ENCODE results near the gene NHLH1. TPM values are rescaled to one million over a fixed set of nuclear protein-coding genes. Genes with fewer than 3 reads are reported as not detected.

The NHLH1 gene
- total RNA-seq, 3 donors from 2014 or later (not counting 1 experiment from before 2014, with no cell fraction given), result 0.13 to 0.16 TPM; not detected in 1

DNA sequence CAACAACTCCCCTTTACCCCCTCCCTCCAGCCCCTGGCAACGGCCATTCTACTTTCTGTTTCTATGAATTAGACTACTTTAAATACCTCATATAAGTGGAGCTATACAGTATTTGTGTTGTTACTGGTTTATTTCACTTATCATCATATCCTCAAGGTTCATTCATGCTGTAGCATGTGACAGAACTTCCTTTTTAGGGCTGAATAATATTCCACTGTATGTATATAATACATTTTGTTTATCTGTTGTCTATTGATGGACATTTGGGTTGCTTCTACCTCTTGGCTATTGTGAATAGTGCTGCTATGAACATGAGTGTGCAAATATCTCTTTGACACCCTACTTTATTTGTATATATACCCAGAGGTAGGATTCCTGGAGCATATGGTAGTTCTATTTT lies 2.2 kb downstream of the NHLH1 start:
- peaks cover 0 to 5% of the 10 kb centered on the region in 2 donors for H3K4me1 Mint-ChIP-seq
- peaks cover 0 to 3% of the 10 kb centered on the region in 2 donors for H3K27me3 Mint-ChIP-seq (ENCODE audit: low read depth in 2 of 2)
- H3K9me3 Mint-ChIP-seq, result no peaks in the 10 kb centered on the region
- Histone ChIP-seq H3K27me3 (ENCODE audit: control insufficient read depth, insufficient read depth, low read length) (no peaks in the 10 kb centered on the region), H3K9me3 (ENCODE audit: control insufficient read depth, insufficient read depth, low read length) (no peaks in the 10 kb centered on the region), H3K4me1 (ENCODE audit: control insufficient read depth, insufficient read depth, low read length) (no peaks in the 10 kb centered on the region), H3K27ac (ENCODE audit: low read length) (no peak overlapping the region), H3K36me3 (ENCODE audit: control insufficient read depth, insufficient read depth, low read length) (no peaks in the 10 kb centered on the region), H3K4me3 (ENCODE audit: low read length) (no peak overlapping the region)
- no peaks in the 10 kb centered on the region for H3K36me3 Mint-ChIP-seq
- no peak for ATAC-seq
- TF ChIP-seq, protein P1, sequence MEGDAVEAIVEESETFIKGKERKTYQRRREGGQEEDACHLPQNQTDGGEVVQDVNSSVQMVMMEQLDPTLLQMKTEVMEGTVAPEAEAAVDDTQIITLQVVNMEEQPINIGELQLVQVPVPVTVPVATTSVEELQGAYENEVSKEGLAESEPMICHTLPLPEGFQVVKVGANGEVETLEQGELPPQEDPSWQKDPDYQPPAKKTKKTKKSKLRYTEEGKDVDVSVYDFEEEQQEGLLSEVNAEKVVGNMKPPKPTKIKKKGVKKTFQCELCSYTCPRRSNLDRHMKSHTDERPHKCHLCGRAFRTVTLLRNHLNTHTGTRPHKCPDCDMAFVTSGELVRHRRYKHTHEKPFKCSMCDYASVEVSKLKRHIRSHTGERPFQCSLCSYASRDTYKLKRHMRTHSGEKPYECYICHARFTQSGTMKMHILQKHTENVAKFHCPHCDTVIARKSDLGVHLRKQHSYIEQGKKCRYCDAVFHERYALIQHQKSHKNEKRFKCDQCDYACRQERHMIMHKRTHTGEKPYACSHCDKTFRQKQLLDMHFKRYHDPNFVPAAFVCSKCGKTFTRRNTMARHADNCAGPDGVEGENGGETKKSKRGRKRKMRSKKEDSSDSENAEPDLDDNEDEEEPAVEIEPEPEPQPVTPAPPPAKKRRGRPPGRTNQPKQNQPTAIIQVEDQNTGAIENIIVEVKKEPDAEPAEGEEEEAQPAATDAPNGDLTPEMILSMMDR (IDR thresholded peaks at IDR 0.05), result no peak
- no peak overlapping the region for H3K4me3 Mint-ChIP-seq
- no CpG with 5 or more reads among the region's 1 CpG for WGBS (ENCODE audit: insufficient coverage)
- DNase-seq, result no peak
- intact Hi-C loops (cut with micrococcal nuclease), result no loop called here
- H3K27ac Mint-ChIP-seq, result no peak overlapping the region

DNA sequence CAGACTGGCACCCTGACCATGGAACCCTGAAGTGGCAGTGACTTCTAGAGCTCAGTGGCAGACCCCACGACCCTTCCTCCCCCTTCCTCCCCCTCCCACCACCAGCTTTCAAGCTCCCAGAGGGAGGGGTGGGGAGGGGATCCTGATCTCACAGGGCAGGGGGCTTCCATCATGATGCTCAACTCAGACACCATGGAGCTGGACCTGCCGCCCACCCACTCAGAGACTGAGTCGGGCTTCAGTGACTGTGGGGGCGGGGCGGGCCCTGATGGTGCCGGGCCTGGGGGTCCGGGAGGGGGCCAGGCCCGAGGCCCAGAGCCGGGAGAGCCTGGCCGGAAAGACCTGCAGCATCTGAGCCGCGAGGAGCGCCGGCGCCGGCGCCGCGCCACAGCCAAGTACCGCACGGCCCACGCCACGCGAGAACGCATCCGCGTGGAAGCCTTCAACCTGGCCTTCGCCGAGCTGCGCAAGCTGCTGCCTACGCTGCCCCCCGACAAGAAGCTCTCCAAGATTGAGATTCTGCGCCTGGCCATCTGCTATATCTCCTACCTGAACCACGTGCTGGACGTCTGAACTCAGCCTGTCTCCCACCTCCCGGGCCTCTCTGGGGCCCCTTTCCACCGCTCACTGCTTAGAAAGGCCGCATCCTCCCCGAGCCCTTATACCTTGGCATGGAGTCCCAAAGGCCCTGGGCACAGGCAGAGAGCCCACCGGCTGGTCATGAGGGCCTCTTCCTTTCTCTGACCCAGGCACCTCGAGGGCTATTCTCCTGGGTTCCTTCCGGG lies 3.9 kb downstream of the NHLH1 start:
- Histone ChIP-seq H3K4me3 (ENCODE audit: low read length) (no peak overlapping the region), H3K36me3 (ENCODE audit: control insufficient read depth, insufficient read depth, low read length) (no peaks in the 10 kb centered on the region), H3K27me3 (ENCODE audit: control insufficient read depth, insufficient read depth, low read length) (no peaks in the 10 kb centered on the region), H3K27ac (ENCODE audit: low read length) (no peak overlapping the region), H3K9me3 (ENCODE audit: control insufficient read depth, insufficient read depth, low read length) (no peaks in the 10 kb centered on the region), H3K4me1 (ENCODE audit: control insufficient read depth, insufficient read depth, low read length) (peaks cover 14% of the 10 kb centered on the region)
- Mint-ChIP-seq H3K9me3 (no peaks in the 10 kb centered on the region), H3K27ac (no peak overlapping the region), H3K27me3 (ENCODE audit: low read depth in 2 of 2) (peaks cover 0 to 5% of the 10 kb centered on the region in 2 donors), H3K4me1 (peaks cover 5 to 12% of the 10 kb centered on the region in 2 donors), H3K4me3 (no peak overlapping the region), H3K36me3 (no peaks in the 10 kb centered on the region)
- intact Hi-C loops (cut with micrococcal nuclease), result loop anchor here (10.0 kb wide), 1 partner anchor 436 kb away; no protein-coding TSS in a partner anchor
- ATAC-seq (no peak), DNase-seq (no peak)
- WGBS (ENCODE audit: insufficient coverage), result 93% methylated on average over 41 of the region's 42 CpGs
- TF ChIP-seq, protein P1 (IDR thresholded peaks at IDR 0.05), result no peak

GRCh38 chr1:160371346-160371631 lies 4.4 kb downstream of the NHLH1 start:
- H3K36me3 ChIP-seq (ENCODE audit: control insufficient read depth, insufficient read depth, low read length), result no peaks in the 10 kb centered on the region
- peaks cover 0 to 5% of the 10 kb centered on the region in 2 donors for H3K27me3 Mint-ChIP-seq (ENCODE audit: low read depth in 2 of 2)
- no peaks in the 10 kb centered on the region for H3K9me3 Mint-ChIP-seq
- no peaks in the 10 kb centered on the region for H3K9me3 ChIP-seq (ENCODE audit: control insufficient read depth, insufficient read depth, low read length)
- H3K4me1 Mint-ChIP-seq, result peaks cover 10 to 17% of the 10 kb centered on the region in 2 donors
- H3K4me3 ChIP-seq (ENCODE audit: low read length), result no peak overlapping the region
- H3K4me3 Mint-ChIP-seq, result no peak overlapping the region
- no peak overlapping the region for H3K27ac ChIP-seq (ENCODE audit: low read length)
- no peaks in the 10 kb centered on the region for H3K27me3 ChIP-seq (ENCODE audit: control insufficient read depth, insufficient read depth, low read length)
- H3K36me3 Mint-ChIP-seq, result no peaks in the 10 kb centered on the region
- no peak for ATAC-seq
- no peak for DNase-seq
- TF ChIP-seq, protein P1 (IDR thresholded peaks at IDR 0.05), result no peak
- peaks cover 19% of the 10 kb centered on the region for H3K4me1 ChIP-seq (ENCODE audit: control insufficient read depth, insufficient read depth, low read length)
- intact Hi-C loops (cut with micrococcal nuclease), result loop anchor here (10.0 kb wide), 1 partner anchor 436 kb away; no protein-coding TSS in a partner anchor
- H3K27ac Mint-ChIP-seq, result no peak overlapping the region

GRCh38 chr1:160371756-160372155 lies 4.9 kb downstream of the NHLH1 start:
- H3K9me3 ChIP-seq (ENCODE audit: control insufficient read depth, insufficient read depth, low read length), result no peaks in the 10 kb centered on the region
- H3K27ac ChIP-seq (ENCODE audit: low read length), result no peak overlapping the region
- WGBS (ENCODE audit: insufficient coverage), result 66% methylated on average over 4 of the region's 4 CpGs
- no peaks in the 10 kb centered on the region for H3K36me3 Mint-ChIP-seq
- no peak overlapping the region for H3K4me3 ChIP-seq (ENCODE audit: low read length)
- peaks cover 21% of the 10 kb centered on the region for H3K4me1 ChIP-seq (ENCODE audit: control insufficient read depth, insufficient read depth, low read length)
- H3K4me3 Mint-ChIP-seq, result no peak overlapping the region
- ATAC-seq (no peak), DNase-seq (no peak)
- TF ChIP-seq, protein P1 (IDR thresholded peaks at IDR 0.05), result no peak
- no peaks in the 10 kb centered on the region for H3K9me3 Mint-ChIP-seq
- intact Hi-C loops (cut with micrococcal nuclease), result loop anchor here (10.0 kb wide), 1 partner anchor 437 kb away; no protein-coding TSS in a partner anchor
- H3K27me3 ChIP-seq (ENCODE audit: control insufficient read depth, insufficient read depth, low read length), result no peaks in the 10 kb centered on the region
- H3K36me3 ChIP-seq (ENCODE audit: control insufficient read depth, insufficient read depth, low read length), result no peaks in the 10 kb centered on the region
- peaks cover 15 to 22% of the 10 kb centered on the region in 2 donors for H3K4me1 Mint-ChIP-seq
- peaks cover 0 to 5% of the 10 kb centered on the region in 2 donors for H3K27me3 Mint-ChIP-seq (ENCODE audit: low read depth in 2 of 2)
- no peak overlapping the region for H3K27ac Mint-ChIP-seq
